ENCODE data around the gene CLASP2.

DNA sequence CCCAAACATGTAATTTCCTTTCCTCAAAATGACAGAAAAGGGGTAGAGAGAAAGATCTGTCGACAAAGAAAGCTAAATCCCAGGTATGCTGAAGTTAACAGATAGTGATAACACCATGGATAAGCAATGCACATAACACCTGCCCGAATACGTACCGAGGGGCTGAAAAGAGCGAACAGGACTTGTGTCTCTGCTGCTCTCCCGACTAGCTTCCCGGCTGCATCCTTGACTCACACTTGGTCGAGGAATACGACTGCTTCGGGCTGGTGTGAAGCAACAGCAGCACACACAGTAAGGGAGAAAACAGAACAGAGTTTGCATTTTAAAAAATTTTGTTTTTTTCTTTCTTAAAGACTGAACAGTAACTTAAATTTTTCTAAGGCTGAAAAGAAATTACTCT, 136.4 kb downstream of the CLASP2 start:
- TF ChIP-seq CEBPB (IDR thresholded peaks at IDR 0.05) (no peak), EP300 (IDR thresholded peaks at IDR 0.05; ENCODE audit: borderline replicate concordance) (no peak), RAD21 (IDR thresholded peaks at IDR 0.05; ENCODE audit: low read depth) (no peak), CREB1 (IDR thresholded peaks at IDR 0.05; ENCODE audit: low read depth) (no peak), TAF1 (IDR thresholded peaks at IDR 0.05; ENCODE audit: low read depth) (no peak), EGR1 (IDR thresholded peaks at IDR 0.05) (no peak), FOXM1 (IDR thresholded peaks at IDR 0.05; ENCODE audit: borderline replicate concordance, low read depth) (no peak)
- TF ChIP-seq, protein P1, sequence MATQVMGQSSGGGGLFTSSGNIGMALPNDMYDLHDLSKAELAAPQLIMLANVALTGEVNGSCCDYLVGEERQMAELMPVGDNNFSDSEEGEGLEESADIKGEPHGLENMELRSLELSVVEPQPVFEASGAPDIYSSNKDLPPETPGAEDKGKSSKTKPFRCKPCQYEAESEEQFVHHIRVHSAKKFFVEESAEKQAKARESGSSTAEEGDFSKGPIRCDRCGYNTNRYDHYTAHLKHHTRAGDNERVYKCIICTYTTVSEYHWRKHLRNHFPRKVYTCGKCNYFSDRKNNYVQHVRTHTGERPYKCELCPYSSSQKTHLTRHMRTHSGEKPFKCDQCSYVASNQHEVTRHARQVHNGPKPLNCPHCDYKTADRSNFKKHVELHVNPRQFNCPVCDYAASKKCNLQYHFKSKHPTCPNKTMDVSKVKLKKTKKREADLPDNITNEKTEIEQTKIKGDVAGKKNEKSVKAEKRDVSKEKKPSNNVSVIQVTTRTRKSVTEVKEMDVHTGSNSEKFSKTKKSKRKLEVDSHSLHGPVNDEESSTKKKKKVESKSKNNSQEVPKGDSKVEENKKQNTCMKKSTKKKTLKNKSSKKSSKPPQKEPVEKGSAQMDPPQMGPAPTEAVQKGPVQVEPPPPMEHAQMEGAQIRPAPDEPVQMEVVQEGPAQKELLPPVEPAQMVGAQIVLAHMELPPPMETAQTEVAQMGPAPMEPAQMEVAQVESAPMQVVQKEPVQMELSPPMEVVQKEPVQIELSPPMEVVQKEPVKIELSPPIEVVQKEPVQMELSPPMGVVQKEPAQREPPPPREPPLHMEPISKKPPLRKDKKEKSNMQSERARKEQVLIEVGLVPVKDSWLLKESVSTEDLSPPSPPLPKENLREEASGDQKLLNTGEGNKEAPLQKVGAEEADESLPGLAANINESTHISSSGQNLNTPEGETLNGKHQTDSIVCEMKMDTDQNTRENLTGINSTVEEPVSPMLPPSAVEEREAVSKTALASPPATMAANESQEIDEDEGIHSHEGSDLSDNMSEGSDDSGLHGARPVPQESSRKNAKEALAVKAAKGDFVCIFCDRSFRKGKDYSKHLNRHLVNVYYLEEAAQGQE (IDR thresholded peaks at IDR 0.05; ENCODE audit: low read depth) = no peak

Measured in Ishikawa (cell line).